Duodenal mucosa (tissue), 2 donors: ENCODE data around the gene CNTNAP2.

Experiments used
- H3K27ac ChIP-seq: one replicate; pipeline ENCODE4 v1.7.0; 2013; ENCODE audit warnings: low read depth, low read length
- H3K27me3 ChIP-seq, 2 donors: one replicate each; pipeline ENCODE4 v1.7.0; 2013; ENCODE audit warnings: low read length in 2 of 2, control low read depth in 1 of 2; ENCODE audit not compliant: insufficient read depth in 2 of 2, control insufficient read depth in 1 of 2
- H3K36me3 ChIP-seq, 2 donors: one replicate each; pipeline ENCODE4 v1.7.0; 2013; ENCODE audit warnings: low read length in 2 of 2, control low read depth in 1 of 2; ENCODE audit not compliant: insufficient read depth in 2 of 2, control insufficient read depth in 1 of 2
- H3K4me1 ChIP-seq, 2 donors: one replicate each; pipeline ENCODE4 v1.7.0; 2013; ENCODE audit warnings: low read length in 2 of 2, control low read depth in 1 of 2; ENCODE audit not compliant: insufficient read depth in 2 of 2, control insufficient read depth in 1 of 2
- H3K4me3 ChIP-seq, 2 donors: one replicate each; pipeline ENCODE4 v1.7.0; 2013; ENCODE audit warnings: low read length in 2 of 2, low read depth in 1 of 2
- H3K9ac ChIP-seq, 2 donors: one replicate each; pipeline ENCODE4 v1.7.0; 2013; ENCODE audit warnings: low read length in 2 of 2, low read depth in 1 of 2
- H3K9me3 ChIP-seq, 2 donors: one replicate each; pipeline ENCODE4 v1.7.0; 2013; ENCODE audit warnings: low read length in 2 of 2, control low read depth in 1 of 2; ENCODE audit not compliant: control insufficient read depth in 1 of 2

CNTNAP2 gene

DNA sequence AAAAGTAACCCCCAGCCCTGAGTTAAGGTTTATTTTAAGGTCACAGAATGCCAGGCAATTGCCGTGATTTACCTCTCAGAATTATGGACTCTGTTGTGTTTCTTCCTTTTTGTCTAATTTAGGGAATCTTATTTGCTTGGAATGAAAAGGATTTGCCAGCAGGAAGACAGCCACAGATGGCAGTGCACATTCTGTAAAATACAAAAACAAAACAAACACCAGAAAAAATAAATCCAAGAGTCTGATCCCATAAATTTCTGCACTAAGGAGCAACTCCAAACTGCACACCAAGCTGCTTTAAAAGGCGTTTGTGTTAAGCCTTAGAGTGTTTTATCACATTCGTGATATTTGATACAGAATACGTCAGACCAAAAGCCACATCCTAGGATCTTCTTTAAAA, 2275.0 kb downstream of the CNTNAP2 start:
- no peaks in the 10 kb centered on the region for H3K9me3 ChIP-seq
- no peak overlapping the region for H3K9ac ChIP-seq
- no peak overlapping the region for H3K27ac ChIP-seq
- no peaks in the 10 kb centered on the region for H3K36me3 ChIP-seq
- H3K4me3 ChIP-seq: no peak overlapping the region
- no peaks in the 10 kb centered on the region for H3K4me1 ChIP-seq
- peaks cover 0 to 2% of the 10 kb centered on the region in 2 donors for H3K27me3 ChIP-seq

DNA sequence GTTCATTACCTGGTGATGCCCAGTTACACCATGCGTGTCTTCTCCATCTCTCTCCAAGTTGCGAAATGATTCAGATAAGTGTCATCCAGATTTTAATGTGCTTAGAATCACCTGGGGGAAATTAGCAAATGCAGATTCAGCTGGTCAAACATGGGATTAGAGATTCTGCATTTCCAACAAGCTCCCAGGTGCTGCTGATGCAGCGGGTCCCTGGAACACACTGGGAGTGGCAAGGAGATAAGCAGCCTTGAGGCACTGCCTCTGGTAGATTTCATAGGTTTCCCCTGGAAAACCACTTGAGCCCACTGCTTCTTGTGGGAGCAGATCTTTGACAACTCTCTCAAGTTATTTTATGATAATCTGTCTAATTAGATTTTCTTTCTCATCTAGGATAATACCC, 2278.0 kb downstream of the CNTNAP2 start:
- Histone ChIP-seq H3K27ac (no peak overlapping the region), H3K27me3 (peaks cover 0 to 2% of the 10 kb centered on the region in 2 donors), H3K9me3 (no peaks in the 10 kb centered on the region), H3K36me3 (no peaks in the 10 kb centered on the region), H3K4me1 (no peaks in the 10 kb centered on the region), H3K4me3 (no peak overlapping the region), H3K9ac (no peak overlapping the region)

DNA sequence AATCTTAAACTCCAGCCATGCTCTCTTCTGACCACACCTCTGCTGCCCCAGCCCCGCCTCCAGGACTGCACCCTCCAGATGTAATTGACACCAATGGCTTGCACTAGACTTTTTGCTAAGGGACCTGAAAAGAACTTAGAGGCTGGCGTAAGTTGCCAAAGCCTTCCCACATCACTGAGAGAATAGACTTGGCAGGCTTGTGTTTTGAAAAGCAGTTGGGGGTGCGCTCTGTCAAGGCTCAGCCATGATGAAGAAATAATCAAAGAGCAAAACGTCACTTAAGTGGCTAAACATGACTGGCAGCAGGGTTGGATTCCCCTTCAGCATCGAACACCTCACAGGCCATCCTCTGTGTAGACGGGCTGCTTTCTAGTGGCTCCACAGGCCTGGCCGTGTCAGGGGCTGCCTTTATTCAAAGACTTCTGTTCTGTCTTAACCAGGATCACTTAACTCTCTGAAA, 2278.8 kb downstream of the CNTNAP2 start:
- Histone ChIP-seq H3K9ac (no peak overlapping the region), H3K27ac (no peak overlapping the region), H3K27me3 (peaks cover 0 to 2% of the 10 kb centered on the region in 2 donors), H3K9me3 (no peaks in the 10 kb centered on the region), H3K4me3 (no peak overlapping the region), H3K36me3 (no peaks in the 10 kb centered on the region), H3K4me1 (no peaks in the 10 kb centered on the region)

DNA sequence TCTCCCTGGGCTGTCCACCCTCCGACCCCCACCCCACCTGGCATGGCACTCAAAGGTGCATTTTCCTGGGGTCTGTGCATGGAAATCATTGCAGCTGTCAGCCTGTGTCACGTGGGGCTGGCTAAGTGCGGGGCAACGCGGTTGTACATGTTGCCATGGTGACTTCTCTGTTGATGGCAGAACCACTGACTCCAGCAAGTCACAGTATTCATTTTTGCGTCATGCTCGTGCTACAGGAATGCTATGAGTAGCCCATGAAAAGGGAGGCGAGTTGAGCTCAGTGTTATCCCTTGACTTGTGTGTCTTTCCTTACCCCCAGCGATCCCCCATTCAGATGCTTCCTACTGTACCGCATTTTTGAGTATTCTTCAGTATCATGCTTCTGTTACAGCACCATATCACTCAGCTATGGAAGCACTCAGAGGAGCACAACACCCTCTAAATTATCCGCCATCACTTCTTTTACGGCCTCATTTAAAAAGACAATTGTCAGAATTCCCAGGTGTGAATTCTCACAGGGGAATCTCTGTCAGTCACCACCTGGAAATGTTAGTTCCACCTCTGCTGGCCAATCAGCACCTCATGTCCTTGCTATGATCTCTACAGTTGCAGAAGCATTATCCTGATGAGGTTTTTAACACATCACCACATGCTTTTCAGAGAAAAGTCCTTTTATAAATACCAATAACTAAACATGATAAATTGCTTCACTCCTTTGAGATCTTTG, 2279.6 kb downstream of the CNTNAP2 start:
- no peaks in the 10 kb centered on the region for H3K36me3 ChIP-seq
- no peak overlapping the region for H3K27ac ChIP-seq
- no peak overlapping the region for H3K4me3 ChIP-seq
- H3K4me1 ChIP-seq: no peaks in the 10 kb centered on the region
- no peaks in the 10 kb centered on the region for H3K9me3 ChIP-seq
- H3K9ac ChIP-seq: no peak overlapping the region
- H3K27me3 ChIP-seq: peaks cover 0 to 2% of the 10 kb centered on the region in 2 donors

DNA sequence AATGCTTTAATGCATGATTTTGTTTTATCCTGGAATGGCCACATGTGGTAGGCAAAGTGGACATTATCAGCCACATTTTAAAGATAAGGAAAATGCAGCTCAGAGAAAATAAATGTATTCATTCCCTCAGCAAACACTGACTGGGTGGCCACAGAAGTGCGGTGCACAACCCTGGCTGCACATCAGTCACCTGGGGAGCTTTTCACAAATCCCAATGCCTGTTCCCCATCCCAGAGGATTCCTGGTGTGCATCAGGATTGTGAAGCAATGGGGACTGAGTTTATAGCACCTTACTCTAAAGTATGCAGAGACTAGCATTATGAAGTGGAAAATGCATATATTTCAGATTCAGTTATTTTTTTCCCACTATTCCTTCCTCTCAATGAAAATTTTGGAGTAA, 2280.5 kb downstream of the CNTNAP2 start:
- Histone ChIP-seq H3K36me3 (no peaks in the 10 kb centered on the region), H3K27ac (no peak overlapping the region), H3K27me3 (peaks cover 0 to 2% of the 10 kb centered on the region in 2 donors), H3K4me1 (no peaks in the 10 kb centered on the region), H3K4me3 (no peak overlapping the region), H3K9ac (no peak overlapping the region), H3K9me3 (no peaks in the 10 kb centered on the region)

DNA sequence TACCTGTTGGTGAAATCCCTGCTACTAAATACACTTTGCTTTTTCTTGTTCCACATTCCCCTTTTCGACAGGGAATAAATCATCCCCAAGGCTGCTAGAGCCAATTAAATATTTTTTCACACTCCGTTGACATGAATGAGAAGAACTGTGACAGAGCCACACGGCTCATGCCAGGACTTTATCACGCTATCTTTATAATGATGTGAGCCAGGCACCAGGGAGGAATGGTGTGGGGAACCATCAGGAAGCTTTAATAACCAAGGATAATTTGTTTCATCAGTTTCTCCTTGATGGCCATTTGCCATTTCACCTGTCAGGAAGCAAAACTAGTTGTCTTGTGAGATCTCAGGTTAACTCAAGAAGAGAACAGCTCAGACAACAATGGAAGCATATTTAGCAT, 2280.9 kb downstream of the CNTNAP2 start:
- Histone ChIP-seq H3K36me3 (no peaks in the 10 kb centered on the region), H3K9me3 (no peaks in the 10 kb centered on the region), H3K9ac (no peak overlapping the region), H3K4me1 (no peaks in the 10 kb centered on the region), H3K27ac (no peak overlapping the region), H3K27me3 (peaks cover 0 to 2% of the 10 kb centered on the region in 2 donors), H3K4me3 (no peak overlapping the region)

DNA sequence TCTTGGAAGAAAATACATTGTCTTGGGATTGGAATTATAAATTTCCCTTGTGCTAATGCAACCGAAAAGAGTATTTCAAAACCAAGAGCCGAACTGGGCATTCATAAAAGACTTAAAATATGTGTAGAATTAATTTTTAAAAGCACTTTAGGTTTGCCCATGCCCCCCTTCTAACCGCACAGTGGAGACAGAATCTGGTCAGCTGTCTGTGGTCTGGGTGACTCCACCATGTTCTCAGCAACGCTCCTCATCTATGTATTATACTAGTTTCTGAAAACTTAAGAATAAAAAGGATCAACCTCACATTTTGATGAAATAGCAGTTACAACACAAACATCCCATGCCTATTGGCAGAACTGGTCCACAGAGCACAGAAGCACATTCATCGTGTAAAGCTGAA, 2281.4 kb downstream of the CNTNAP2 start:
- H3K27ac ChIP-seq: no peak overlapping the region
- no peaks in the 10 kb centered on the region for H3K36me3 ChIP-seq
- H3K27me3 ChIP-seq: peaks cover 0 to 2% of the 10 kb centered on the region in 2 donors
- H3K9me3 ChIP-seq: no peaks in the 10 kb centered on the region
- H3K4me3 ChIP-seq: no peak overlapping the region
- H3K9ac ChIP-seq: no peak overlapping the region
- H3K4me1 ChIP-seq: peaks cover under 1 to 1% of the 10 kb centered on the region in 2 donors

DNA sequence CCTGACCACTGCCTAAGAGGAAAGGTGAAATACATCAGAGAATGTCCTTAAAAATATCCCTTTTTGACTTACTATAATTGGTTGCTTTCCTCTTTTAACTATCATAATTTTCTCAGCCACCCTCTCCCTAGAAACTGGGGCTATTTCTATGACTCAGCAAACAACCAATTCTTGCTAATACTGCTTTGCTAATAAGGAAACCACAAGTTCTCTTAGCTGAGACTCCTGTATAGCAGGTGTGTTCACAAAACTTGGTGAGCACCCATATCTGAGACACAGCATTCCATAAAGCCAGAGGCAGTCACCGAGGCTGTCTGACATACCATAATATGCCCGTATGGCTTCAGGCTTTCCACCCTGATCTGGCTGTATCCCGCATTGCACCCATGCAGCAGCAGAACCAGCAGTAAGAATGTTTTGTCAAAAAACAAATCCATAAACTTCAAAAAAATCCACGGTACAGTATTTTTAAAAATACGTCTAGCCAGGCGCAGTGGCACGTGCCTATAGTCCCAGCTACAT, 2282.3 kb downstream of the CNTNAP2 start:
- Histone ChIP-seq H3K4me1 (peaks cover 3 to 10% of the 10 kb centered on the region in 2 donors), H3K36me3 (no peaks in the 10 kb centered on the region), H3K9ac (no peak overlapping the region), H3K27me3 (peaks cover 0 to 2% of the 10 kb centered on the region in 2 donors), H3K27ac (no peak overlapping the region), H3K4me3 (no peak overlapping the region), H3K9me3 (no peaks in the 10 kb centered on the region)

DNA sequence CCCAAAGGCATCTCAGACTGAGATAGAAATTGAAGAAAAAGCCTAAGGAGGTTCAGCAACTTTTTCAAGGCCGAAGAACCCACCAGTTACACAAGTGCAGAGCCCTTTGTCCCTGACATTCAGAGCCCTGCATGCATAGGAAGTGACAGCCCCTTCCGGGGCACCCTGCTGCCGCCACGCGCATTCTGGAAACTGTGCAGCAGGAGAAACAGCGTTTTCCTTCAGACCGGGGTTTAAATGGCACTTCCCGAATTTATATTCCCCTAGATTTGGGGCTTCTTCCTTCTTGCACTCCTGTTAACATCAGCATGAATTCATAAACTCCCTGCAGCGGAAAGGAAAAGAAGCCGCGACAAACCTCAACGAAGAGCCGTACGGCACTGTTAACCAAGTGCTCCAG, 2283.5 kb downstream of the CNTNAP2 start:
- Histone ChIP-seq H3K4me3 (no peak overlapping the region), H3K27me3 (no peaks in the 10 kb centered on the region), H3K9me3 (no peaks in the 10 kb centered on the region), H3K27ac (no peak overlapping the region), H3K4me1 (peaks cover 3 to 10% of the 10 kb centered on the region in 2 donors), H3K9ac (no peak overlapping the region), H3K36me3 (no peaks in the 10 kb centered on the region)

DNA sequence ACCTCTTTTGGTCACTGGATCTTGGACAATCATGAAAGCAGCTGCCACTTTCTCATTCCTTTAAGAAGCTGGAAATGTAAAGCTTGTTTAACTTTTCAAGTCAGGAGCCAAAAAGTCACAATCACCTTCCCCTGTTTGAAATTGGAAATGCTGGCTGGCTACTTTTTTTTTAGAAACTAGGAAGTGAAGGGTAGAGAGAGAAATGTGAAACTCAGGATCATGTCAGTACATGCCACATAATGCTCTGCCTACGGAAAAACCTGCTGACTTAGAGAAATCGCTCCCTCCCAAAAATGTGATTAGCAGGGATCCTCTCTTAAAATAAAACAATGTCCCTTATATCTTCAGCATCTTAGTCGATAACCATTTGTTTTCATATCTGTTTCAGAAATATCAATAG, 2285.6 kb downstream of the CNTNAP2 start:
- Histone ChIP-seq H3K27me3 (no peaks in the 10 kb centered on the region), H3K9me3 (no peaks in the 10 kb centered on the region), H3K9ac (no peak overlapping the region), H3K4me1 (peaks cover 3 to 10% of the 10 kb centered on the region in 2 donors), H3K36me3 (no peaks in the 10 kb centered on the region), H3K27ac (no peak overlapping the region), H3K4me3 (no peak overlapping the region)
